ENCODE results near the gene CDK14.

Gene CDK14

DNA sequence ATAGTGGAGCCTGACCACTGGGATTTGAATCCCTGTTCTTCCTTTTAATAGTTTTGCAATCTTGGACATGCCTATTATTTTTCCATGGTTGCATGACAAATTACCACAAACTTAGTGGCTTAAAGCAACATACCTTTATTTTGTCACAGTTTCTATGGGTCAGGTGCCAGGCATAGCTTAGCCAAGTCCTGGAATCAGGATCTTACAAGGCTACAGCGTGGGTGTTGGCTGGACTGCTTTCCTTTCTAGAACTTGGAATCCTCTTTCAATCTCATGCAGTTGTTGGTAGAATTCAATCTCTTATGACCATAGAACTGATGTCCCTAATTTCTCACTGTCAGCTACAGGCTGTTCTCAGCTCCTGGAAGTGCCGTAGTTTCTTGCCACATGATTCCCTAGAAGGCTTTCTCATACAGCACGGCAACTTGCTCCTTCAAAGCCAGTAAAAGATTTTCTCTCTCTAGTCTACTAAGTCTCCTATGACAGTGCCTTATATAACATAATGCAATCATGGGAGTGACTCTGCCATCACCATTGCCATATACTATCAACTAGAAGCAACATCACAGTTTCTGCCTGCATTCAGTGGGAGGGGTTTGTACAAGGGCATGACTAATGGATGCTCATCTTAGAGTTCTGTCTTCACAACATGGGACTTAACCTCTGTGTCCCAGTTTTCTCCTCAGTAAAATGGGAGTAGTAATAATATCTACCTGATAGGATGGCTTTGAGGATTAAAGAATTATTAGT lies 424.7 kb downstream of the CDK14 start:
- Histone ChIP-seq H3K36me3 (ENCODE audit: control insufficient read depth, insufficient read depth, low read length) (no peaks in the 10 kb centered on the region), H3K4me3 (ENCODE audit: low read depth, low read length) (no peak overlapping the region), H3K4me2 (ENCODE audit: low read length) (no peak overlapping the region), H2AFZ (no peak overlapping the region), H3K4me1 (no peaks in the 10 kb centered on the region), H3K9ac (no peak overlapping the region), H3K27ac (no peak overlapping the region), H3K79me2 (no peaks in the 10 kb centered on the region), H3K27me3 (ENCODE audit: control insufficient read depth, insufficient read depth, low read length) (no peaks in the 10 kb centered on the region), H3K9me3 (ENCODE audit: control insufficient read depth, low read length) (no peaks in the 10 kb centered on the region)
- TF ChIP-seq CTCF (IDR thresholded peaks at IDR 0.05) = no peak

DNA sequence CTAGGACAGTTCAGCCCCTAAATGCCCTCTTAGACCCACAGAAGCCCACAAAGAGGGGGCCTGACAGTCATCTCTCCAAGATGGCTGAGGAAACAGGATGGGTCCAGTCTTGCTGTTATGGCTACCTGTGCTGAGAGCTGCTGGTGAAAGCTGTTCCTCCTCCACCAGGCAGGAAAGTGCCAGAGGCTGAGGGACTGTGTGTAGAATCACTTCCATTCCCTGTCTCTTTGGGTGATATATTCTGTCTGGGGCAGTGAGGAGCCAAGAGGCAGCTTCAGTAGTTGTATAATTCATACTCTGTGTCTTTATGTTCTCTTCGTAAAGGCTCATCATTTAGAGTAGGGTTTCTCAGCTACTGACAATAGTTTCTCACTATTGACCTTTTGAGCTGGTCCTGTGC lies 425.8 kb downstream of the CDK14 start:
- no peaks in the 10 kb centered on the region for H3K79me2 ChIP-seq
- no peaks in the 10 kb centered on the region for H3K4me1 ChIP-seq
- no peaks in the 10 kb centered on the region for H3K27me3 ChIP-seq (ENCODE audit: control insufficient read depth, insufficient read depth, low read length)
- no peak overlapping the region for H3K4me3 ChIP-seq (ENCODE audit: low read depth, low read length)
- no peaks in the 10 kb centered on the region for H3K9me3 ChIP-seq (ENCODE audit: control insufficient read depth, low read length)
- H3K27ac ChIP-seq = no peak overlapping the region
- no peak overlapping the region for H3K4me2 ChIP-seq (ENCODE audit: low read length)
- no peaks in the 10 kb centered on the region for H3K36me3 ChIP-seq (ENCODE audit: control insufficient read depth, insufficient read depth, low read length)
- no peak for TF ChIP-seq CTCF (IDR thresholded peaks at IDR 0.05)
- no peak overlapping the region for H2AFZ ChIP-seq
- no peak overlapping the region for H3K9ac ChIP-seq

DNA sequence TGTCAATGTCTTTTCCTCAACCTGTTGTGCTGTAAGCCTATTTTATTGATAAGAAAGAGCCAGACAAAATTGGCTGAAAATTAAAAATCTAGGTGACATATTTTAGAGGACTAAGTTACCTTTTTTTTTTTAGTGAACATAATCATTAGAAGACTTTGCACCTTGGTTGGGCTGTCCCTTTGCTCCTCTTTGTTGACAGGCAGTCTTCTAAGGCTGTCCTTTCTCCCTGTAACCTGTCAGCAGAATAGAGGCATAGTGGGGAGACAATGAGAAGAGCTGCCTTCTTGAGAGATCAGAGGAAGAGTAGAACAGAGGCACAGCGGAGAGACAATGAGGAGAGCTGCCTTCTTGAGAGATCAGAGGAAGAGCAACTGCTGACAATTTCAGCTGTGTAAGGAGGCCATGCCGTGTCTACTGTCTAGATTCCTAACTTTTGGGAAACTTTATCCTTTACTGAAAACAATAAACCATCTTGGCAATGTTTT lies 429.8 kb downstream of the CDK14 start:
- H3K9ac ChIP-seq = no peak overlapping the region
- no peak overlapping the region for H3K4me2 ChIP-seq (ENCODE audit: low read length)
- no peaks in the 10 kb centered on the region for H3K9me3 ChIP-seq (ENCODE audit: control insufficient read depth, low read length)
- H3K79me2 ChIP-seq = no peaks in the 10 kb centered on the region
- H3K27ac ChIP-seq = no peak overlapping the region
- no peaks in the 10 kb centered on the region for H3K27me3 ChIP-seq (ENCODE audit: control insufficient read depth, insufficient read depth, low read length)
- TF ChIP-seq CTCF (IDR thresholded peaks at IDR 0.05) = no peak
- no peak overlapping the region for H2AFZ ChIP-seq
- H3K36me3 ChIP-seq (ENCODE audit: control insufficient read depth, insufficient read depth, low read length) = no peaks in the 10 kb centered on the region
- no peaks in the 10 kb centered on the region for H3K4me1 ChIP-seq
- H3K4me3 ChIP-seq (ENCODE audit: low read depth, low read length) = no peak overlapping the region

GRCh38 chr7:91029688-91030087 lies 433.6 kb downstream of the CDK14 start:
- H3K27me3 ChIP-seq (ENCODE audit: control insufficient read depth, insufficient read depth, low read length) = no peaks in the 10 kb centered on the region
- no peaks in the 10 kb centered on the region for H3K9me3 ChIP-seq (ENCODE audit: control insufficient read depth, low read length)
- H3K27ac ChIP-seq = no peak overlapping the region
- no peak for TF ChIP-seq CTCF (IDR thresholded peaks at IDR 0.05)
- no peak overlapping the region for H3K4me2 ChIP-seq (ENCODE audit: low read length)
- no peaks in the 10 kb centered on the region for H3K36me3 ChIP-seq (ENCODE audit: control insufficient read depth, insufficient read depth, low read length)
- H3K9ac ChIP-seq = no peak overlapping the region
- H2AFZ ChIP-seq = no peak overlapping the region
- H3K4me1 ChIP-seq = no peaks in the 10 kb centered on the region
- H3K79me2 ChIP-seq = no peaks in the 10 kb centered on the region
- H3K4me3 ChIP-seq (ENCODE audit: low read depth, low read length) = no peak overlapping the region
